ENCODE measurements around the gene RALA. TPM values are rescaled to one million over a fixed set of nuclear protein-coding genes. Genes with fewer than 3 reads are reported as not detected.
A peak's percentile ranks its signal among the peaks of the same experiment; 100 is the strongest.

Gene RALA
- total RNA-seq = 10 to 100 TPM; 31.9 to 32.4 TPM

DNA sequence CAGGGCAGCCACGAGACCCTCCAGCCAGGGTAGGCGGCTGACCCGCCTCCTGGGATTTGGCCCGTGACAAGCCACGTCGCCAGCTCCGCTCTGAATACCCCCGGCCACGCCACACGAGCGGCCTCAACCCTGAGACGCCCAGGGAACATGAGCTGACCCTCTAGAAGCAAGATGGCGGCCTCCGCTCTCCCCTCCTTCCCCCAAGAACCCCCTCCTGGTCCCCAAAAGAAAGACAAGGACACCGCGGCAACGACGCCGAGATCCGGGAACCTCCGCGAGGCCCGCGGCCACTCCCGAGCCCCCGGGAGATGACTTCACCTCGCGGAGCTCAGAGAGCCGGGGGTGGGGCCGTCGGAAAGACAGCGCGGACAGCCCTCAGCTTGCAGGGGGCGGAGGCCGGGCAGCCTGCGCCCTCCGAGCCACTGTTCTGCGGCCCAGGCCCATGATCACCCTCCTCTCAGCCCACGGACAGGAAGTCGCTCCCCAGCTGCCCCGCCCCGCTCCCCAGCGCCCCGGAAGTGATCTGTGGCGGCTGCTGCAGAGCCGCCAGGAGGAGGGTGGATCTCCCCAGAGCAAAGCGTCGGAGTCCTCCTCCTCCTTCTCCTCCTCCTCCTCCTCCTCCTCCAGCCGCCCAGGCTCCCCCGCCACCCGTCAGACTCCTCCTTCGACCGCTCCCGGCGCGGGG, at the start of gene RALA:
TSS of gene RALA (plus strand) at position 526 of the 685 bp plus-strand sequence. CDS start 63,096 bp downstream, outside the sequence.
- DNase-seq = peak; percentile 91
- peaks cover 37% of the 10 kb centered on the region for H3K4me1 Mint-ChIP-seq
- H3K27ac Mint-ChIP-seq = peak within 1 kb of the TSS; percentile 92
- POLR2A ChIA-PET = interaction anchor here (0.7 to 3.5 kb wide), 13 partner anchors 8 to 112 kb away, joined by 3 to 18 read pairs (median 4); no protein-coding TSS in a partner anchor
- no peaks in the 10 kb centered on the region for H3K27me3 Mint-ChIP-seq
- ATAC-seq (ENCODE audit: low read depth) = peak; percentile 94
- peak within 1 kb of the TSS; percentile 94 for H3K4me3 Mint-ChIP-seq
- H3K36me3 Mint-ChIP-seq = peaks cover 8% of the 10 kb centered on the region
- no peaks in the 10 kb centered on the region for H3K9me3 Mint-ChIP-seq

DNA sequence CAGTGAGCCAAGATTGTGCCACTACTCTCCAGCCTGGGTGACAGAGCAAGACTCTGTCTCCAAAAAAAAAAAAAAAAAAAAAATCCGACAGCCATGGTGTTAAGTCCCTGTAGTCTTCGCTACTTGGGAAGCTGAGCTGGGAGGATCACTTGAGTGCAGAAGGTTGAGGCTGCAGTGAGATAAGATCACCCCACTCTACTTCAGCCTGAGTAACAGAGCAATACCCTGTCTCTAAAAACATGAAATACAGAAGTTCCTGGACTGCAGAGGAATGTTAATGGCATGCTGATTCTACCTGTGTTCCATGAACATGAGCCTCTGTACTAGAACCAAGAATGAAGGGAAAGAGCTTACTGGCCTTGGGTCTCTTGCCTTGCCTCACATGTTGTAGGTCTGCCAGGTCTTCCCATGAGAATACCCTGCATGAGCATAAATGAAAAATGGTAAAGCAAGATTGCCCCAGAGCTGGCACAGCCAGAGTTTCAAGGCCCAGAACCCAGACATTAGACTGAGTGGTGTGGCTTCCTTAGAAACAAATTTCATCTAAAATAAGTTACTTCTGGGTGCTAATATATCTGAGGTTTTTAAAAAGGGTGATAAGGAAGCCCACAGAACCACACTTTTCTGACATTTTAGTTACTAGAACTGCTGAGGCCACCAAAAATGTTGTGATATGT, 48.6 kb upstream of the RALA start:
- peaks cover 10% of the 10 kb centered on the region for H3K36me3 Mint-ChIP-seq
- no peaks in the 10 kb centered on the region for H3K9me3 Mint-ChIP-seq
- no peak overlapping the region for H3K4me3 Mint-ChIP-seq
- H3K27me3 Mint-ChIP-seq = no peaks in the 10 kb centered on the region
- no peak for ATAC-seq (ENCODE audit: low read depth)
- DNase-seq = no peak
- no peak overlapping the region for H3K27ac Mint-ChIP-seq
- POLR2A ChIA-PET = interaction anchor here (0.6 to 0.8 kb wide), 3 partner anchors 8 to 522 kb away, joined by 3 to 4 read pairs (median 3); no protein-coding TSS in a partner anchor
- H3K4me1 Mint-ChIP-seq = peaks cover 4% of the 10 kb centered on the region

- no peak for ATAC-seq (ENCODE audit: low read depth)
- Mint-ChIP-seq H3K4me1 (peaks cover 10% of the 10 kb centered on the region), H3K4me3 (no peak overlapping the region), H3K27ac (no peak overlapping the region), H3K27me3 (no peaks in the 10 kb centered on the region), H3K36me3 (peaks cover 4% of the 10 kb centered on the region), H3K9me3 (no peaks in the 10 kb centered on the region)
- DNase-seq = no peak
- POLR2A ChIA-PET = no interaction called here
These were observed 46.0 kb upstream of the RALA start for GRCh38 chr7:39577229-39577874.

GRCh38 chr7:39580149-39580874, 43.1 kb upstream of the RALA start:
- Mint-ChIP-seq H3K9me3 (no peaks in the 10 kb centered on the region), H3K27ac (no peak overlapping the region)

GRCh38 chr7:39582536-39582935, 40.8 kb upstream of the RALA start:
- POLR2A ChIA-PET = interaction anchor here (0.5 to 1.5 kb wide), 2 partner anchors 41 to 551 kb away, joined by 3 to 4 read pairs; partner anchors contain the start of gene RALA
- peaks cover 9% of the 10 kb centered on the region for H3K4me1 Mint-ChIP-seq
- no peaks in the 10 kb centered on the region for H3K9me3 Mint-ChIP-seq
- H3K27me3 Mint-ChIP-seq = no peaks in the 10 kb centered on the region
- no peak overlapping the region for H3K4me3 Mint-ChIP-seq
- H3K36me3 Mint-ChIP-seq = no peaks in the 10 kb centered on the region
- no peak for ATAC-seq (ENCODE audit: low read depth)
- no peak for DNase-seq
- H3K27ac Mint-ChIP-seq = no peak overlapping the region

More at GRCh38 chr7:39580149-39580874, 43.1 kb upstream of the RALA start:
- peak; percentile 58 for DNase-seq
- Mint-ChIP-seq H3K27me3 (no peaks in the 10 kb centered on the region), H3K4me3 (no peak overlapping the region), H3K4me1 (peaks cover 9% of the 10 kb centered on the region), H3K36me3 (no peaks in the 10 kb centered on the region)
- POLR2A ChIA-PET = interaction anchor here (0.6 to 1.4 kb wide), 5 partner anchors 14 to 338 kb away, joined by 3 to 5 read pairs (median 3); no protein-coding TSS in a partner anchor
- ATAC-seq (ENCODE audit: low read depth) = peak; percentile 87

- H3K36me3 Mint-ChIP-seq = no peaks in the 10 kb centered on the region
- no peak overlapping the region for H3K4me3 Mint-ChIP-seq
- no peak for ATAC-seq (ENCODE audit: low read depth)
- no peaks in the 10 kb centered on the region for H3K27me3 Mint-ChIP-seq
- POLR2A ChIA-PET = no interaction called here
- H3K9me3 Mint-ChIP-seq = no peaks in the 10 kb centered on the region
- peaks cover 9% of the 10 kb centered on the region for H3K4me1 Mint-ChIP-seq
- DNase-seq = no peak
- no peak overlapping the region for H3K27ac Mint-ChIP-seq
These were observed 39.8 kb upstream of the RALA start for GRCh38 chr7:39583539-39583938.

DNA sequence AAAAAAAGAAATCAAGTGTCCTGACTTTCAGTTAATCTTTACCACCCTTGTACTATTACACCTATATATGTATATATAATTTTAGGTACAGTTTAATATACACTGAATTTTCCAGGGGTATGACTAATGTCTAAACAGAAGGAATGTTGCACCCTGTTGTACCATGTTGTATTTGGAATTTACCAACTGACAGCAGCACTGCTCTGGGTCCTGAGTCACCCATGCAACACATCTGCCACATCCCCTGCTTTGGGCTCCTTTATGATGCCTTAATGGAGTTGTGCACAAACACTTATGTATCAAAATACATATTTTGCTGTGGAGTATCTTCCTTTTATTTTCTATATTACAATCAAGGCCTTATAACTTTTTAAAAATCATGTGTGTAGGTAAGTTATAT, 36.0 kb upstream of the RALA start:
- no peaks in the 10 kb centered on the region for H3K27me3 Mint-ChIP-seq
- H3K4me3 Mint-ChIP-seq = no peak overlapping the region
- peaks cover 21% of the 10 kb centered on the region for H3K4me1 Mint-ChIP-seq
- POLR2A ChIA-PET = interaction anchor here (0.9 kb wide), 1 partner anchor 37 kb away, joined by 5 read pairs; no protein-coding TSS in a partner anchor
- no peak for ATAC-seq (ENCODE audit: low read depth)
- no peak for DNase-seq
- H3K36me3 Mint-ChIP-seq = peaks cover 6% of the 10 kb centered on the region
- peaks cover 7% of the 10 kb centered on the region for H3K9me3 Mint-ChIP-seq
- H3K27ac Mint-ChIP-seq = no peak overlapping the region

DNA sequence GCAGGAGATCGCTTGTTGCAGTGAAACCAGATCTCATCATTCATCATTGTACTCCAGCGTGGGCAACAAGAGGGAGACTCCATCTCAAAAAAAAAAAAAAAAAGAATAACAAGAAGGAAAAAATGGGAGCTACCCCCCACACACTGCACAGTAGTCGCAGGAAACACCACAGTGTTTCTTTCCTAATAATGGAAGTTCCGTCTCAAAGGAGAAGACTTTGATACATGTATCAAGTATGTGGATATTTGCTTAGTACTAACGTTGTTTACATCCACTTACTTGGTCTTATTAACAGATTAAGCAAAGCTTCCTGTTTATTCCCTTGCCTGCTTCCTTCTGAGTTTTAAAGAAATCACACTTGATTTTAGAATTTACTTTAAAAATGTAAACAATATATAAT, 35.0 kb upstream of the RALA start:
- peaks cover 6% of the 10 kb centered on the region for H3K36me3 Mint-ChIP-seq
- H3K4me3 Mint-ChIP-seq = no peak overlapping the region
- H3K9me3 Mint-ChIP-seq = peaks cover 7% of the 10 kb centered on the region
- no peaks in the 10 kb centered on the region for H3K27me3 Mint-ChIP-seq
- DNase-seq (no peak), ATAC-seq (ENCODE audit: low read depth) (no peak)
- POLR2A ChIA-PET = interaction anchor here (0.7 to 2.1 kb wide), 5 partner anchors 35 to 1678 kb away, joined by 3 to 8 read pairs (median 4); partner anchors contain the start of gene RALA
- peaks cover 25% of the 10 kb centered on the region for H3K4me1 Mint-ChIP-seq
- no peak overlapping the region for H3K27ac Mint-ChIP-seq

- Mint-ChIP-seq H3K9me3 (peaks cover 8% of the 10 kb centered on the region), H3K4me3 (peak overlapping the region; percentile 69), H3K4me1 (peaks cover 28% of the 10 kb centered on the region), H3K27ac (peak overlapping the region; percentile 28), H3K27me3 (no peaks in the 10 kb centered on the region), H3K36me3 (peaks cover 6% of the 10 kb centered on the region)
- ATAC-seq (ENCODE audit: low read depth) = peak; percentile 90
- peak; percentile 30 for DNase-seq
- POLR2A ChIA-PET = interaction anchor here (1.2 to 2.1 kb wide), 2 partner anchors 34 to 144 kb away, joined by 3 to 8 read pairs; partner anchors contain the start of gene RALA
These were observed 33.9 kb upstream of the RALA start for GRCh38 chr7:39589323-39590111.

DNA sequence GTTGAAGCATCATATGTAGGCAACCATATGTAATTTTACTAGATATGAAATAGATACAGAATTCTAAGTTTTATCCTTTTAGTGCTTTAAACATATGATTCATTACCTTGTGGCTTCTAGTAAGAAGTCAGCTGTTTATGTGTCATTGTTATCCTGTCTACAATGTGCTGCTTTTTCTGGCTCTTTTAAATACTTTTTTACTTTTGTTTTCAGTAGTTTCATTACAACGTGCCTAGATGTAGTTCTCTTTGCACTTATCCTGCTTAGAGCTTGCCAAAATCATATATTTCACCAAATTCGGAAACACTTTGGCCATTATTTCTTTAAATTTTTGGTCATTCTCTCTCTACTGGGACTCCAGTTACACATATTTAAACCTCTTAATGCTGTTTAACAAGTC, 30.8 kb upstream of the RALA start:
- no peak overlapping the region for H3K27ac Mint-ChIP-seq
- no peak for DNase-seq
- POLR2A ChIA-PET = interaction anchor here (0.6 to 1.3 kb wide), 3 partner anchors 16 to 141 kb away, joined by 3 to 7 read pairs (median 4); no protein-coding TSS in a partner anchor
- H3K4me1 Mint-ChIP-seq = peaks cover 26% of the 10 kb centered on the region
- peak; percentile 33 for ATAC-seq (ENCODE audit: low read depth)
- peaks cover 6% of the 10 kb centered on the region for H3K36me3 Mint-ChIP-seq
- peaks cover 8% of the 10 kb centered on the region for H3K9me3 Mint-ChIP-seq
- no peaks in the 10 kb centered on the region for H3K27me3 Mint-ChIP-seq
- H3K4me3 Mint-ChIP-seq = peak overlapping the region; percentile 3

GRCh38 chr7:39594988-39595620, 28.3 kb upstream of the RALA start:
- ATAC-seq (ENCODE audit: low read depth) = no peak
- Mint-ChIP-seq H3K9me3 (peaks cover 8% of the 10 kb centered on the region), H3K27ac (no peak overlapping the region), H3K36me3 (peaks cover 6% of the 10 kb centered on the region), H3K27me3 (no peaks in the 10 kb centered on the region), H3K4me1 (peaks cover 17% of the 10 kb centered on the region), H3K4me3 (no peak overlapping the region)
- POLR2A ChIA-PET = no interaction called here
- no peak for DNase-seq

- H3K9me3 Mint-ChIP-seq = peaks cover 12% of the 10 kb centered on the region
- H3K4me3 Mint-ChIP-seq = no peak overlapping the region
- H3K36me3 Mint-ChIP-seq = peaks cover 7% of the 10 kb centered on the region
- DNase-seq (no peak), ATAC-seq (ENCODE audit: low read depth) (no peak)
- H3K4me1 Mint-ChIP-seq = peaks cover 26% of the 10 kb centered on the region
- POLR2A ChIA-PET = no interaction called here
- no peaks in the 10 kb centered on the region for H3K27me3 Mint-ChIP-seq
- no peak overlapping the region for H3K27ac Mint-ChIP-seq
These were observed 21.0 kb upstream of the RALA start for GRCh38 chr7:39602351-39602750.

Measured in activated naive CD8-positive, alpha-beta T cell treated with anti-CD3 and anti-CD28 coated beads, Interleukin-2, amount 10 ng/mL, durations not matched to agents 7 days and 5 days (primary cell).